ENCODE results near the gene GGA1.
"Not testable (repeated sequence)": the region's sequence is repeated elsewhere in the genome, so short reads cannot be mapped to it uniquely, and the experiment has no call there.

GGA1 gene

DNA sequence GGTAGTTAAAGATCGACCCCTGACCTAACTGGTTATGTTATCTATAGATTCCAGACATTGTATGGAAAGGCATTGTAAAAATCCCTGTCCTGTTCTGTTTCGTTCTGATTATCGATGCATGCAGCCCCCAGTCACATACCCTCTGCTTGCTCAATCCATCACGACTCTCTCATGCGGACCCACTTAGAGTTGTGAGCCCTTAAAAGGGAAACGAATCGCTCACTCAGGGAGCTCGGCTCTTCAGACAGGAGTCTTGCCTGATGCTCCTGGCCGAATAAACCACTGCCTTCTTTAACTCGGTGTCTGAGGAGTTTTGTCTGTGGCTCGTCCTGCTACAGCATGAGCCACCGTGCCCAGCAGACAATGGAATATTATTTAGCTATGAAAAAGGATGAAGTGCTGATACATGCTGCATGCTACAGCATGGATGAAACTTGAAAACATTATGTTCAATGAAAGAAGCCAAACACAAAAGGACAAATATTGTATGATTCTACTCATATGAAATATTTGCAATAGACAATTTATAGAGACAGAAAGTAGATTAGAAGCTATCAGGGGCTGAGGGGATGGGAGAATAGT lies 16.7 kb upstream of the GGA1 start:
- no peak overlapping the region for H3K4me3 ChIP-seq (ENCODE audit: low read depth, low read length)
- TF ChIP-seq CTCF (IDR thresholded peaks at IDR 0.05; ENCODE audit: borderline replicate concordance, insufficient read depth, low read depth, low read length) = no peak

DNA sequence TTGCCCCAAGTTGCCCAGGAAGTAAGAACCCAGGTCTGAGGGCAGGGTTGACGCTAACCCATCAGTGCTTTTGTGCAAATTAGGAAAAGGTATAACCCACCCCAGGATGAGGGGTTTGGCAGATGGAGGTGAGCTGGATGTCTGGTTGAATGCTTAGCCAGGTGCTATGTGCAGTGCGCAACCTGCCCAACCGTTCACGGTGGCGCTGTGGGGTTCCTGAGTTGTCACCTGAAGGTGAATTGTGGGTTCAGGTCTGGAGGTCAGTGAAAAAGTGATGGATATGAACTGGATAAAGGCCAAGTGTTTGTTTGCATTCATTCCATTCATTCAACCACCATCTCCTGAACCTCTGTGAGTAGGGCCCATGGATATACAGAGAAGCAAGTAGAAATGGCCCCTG lies 14.4 kb upstream of the GGA1 start:
- no peak overlapping the region for H3K4me3 ChIP-seq (ENCODE audit: low read depth, low read length)
- peak; percentile 11; the same call in 1 of the 2 replicates for TF ChIP-seq CTCF (IDR thresholded peaks at IDR 0.05; ENCODE audit: borderline replicate concordance, insufficient read depth, low read depth, low read length)

DNA sequence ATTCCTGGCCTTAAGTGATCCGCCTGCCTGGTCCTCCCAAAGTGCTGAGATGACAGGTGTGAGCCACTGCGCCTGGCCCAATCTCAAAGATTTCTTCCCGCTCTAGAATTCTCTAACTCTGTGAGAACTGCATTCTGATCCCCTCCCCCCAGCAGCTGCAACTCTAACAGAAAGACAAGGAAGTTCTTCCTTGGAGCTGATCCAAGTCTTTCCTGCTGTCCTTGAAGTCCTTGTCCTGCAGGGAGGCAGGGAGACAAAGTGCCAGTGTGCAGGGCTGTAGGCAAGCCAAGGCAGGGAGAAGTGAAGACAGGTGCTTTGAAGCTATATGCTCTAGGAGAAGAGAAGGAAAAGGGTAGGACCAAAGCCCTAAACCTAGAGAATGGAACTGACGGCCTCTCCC lies 9.5 kb upstream of the GGA1 start:
- no peak overlapping the region for H3K4me3 ChIP-seq (ENCODE audit: low read depth, low read length)
- TF ChIP-seq CTCF (IDR thresholded peaks at IDR 0.05; ENCODE audit: borderline replicate concordance, insufficient read depth, low read depth, low read length) = no peak

DNA sequence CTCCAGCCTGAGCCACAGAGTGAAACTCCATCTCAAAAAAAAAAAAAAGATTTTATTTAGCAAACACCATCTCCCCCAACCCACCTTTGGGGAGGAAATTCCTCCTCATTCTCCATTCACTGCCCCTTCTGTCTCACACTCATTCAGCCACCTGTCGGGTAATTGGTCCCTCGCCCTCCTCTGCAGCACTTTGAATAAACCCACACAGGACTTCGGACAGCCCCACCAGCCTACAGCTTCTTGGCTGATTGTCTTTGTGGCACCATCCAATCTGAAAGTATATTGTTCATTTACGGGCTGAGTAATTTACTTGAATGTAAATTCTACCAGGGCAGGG lies 7.5 kb upstream of the GGA1 start:
- no peak for TF ChIP-seq CTCF (IDR thresholded peaks at IDR 0.05; ENCODE audit: borderline replicate concordance, insufficient read depth, low read depth, low read length)

DNA sequence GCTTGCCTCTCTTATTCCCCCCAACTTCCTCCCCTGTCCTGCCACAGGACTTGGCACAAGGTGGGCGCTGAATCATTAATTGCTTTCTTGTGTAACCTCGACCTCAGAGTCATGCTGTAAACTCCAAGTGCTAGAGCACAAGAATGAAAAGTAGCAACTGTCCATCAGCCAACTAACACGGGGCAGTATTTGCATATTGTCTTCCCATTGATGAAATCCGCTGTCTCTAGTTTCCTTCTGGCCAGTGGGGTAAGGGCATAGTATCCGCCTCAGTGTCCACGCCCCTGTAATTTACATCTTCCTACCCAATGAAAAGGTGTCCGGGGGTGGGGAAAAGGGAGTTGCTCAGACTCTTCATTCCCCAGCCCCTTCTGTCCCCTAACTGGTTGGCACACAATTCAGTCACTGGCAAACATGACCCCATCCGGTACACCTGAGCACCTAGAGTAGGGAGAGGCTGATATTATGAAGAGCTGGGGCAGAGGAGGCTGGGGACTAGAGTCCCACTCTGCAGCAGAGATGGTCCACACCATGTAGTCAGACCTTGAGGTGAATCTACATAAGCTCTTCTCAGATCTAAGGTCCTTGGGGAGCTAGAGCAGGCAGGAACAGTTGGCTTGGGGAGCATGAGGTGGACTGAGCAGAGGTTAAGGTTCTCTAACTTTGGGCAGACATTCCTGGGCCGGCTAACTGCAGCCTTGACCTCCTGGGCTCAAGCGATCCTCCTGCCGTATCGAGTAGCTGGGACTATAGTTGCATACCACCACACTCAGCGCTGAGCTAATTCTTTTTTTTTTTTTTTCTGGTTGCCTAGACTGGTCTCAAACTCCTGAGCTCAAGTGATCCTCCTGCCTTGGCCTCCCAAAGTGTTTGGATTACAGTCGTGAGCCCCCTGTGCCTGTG lies 6.8 kb upstream of the GGA1 start:
- H3K4me3 ChIP-seq (ENCODE audit: low read depth, low read length) = no peak overlapping the region

More for the DNA sequence above, 7.5 kb upstream of the GGA1 start:
- H3K4me3 ChIP-seq (ENCODE audit: low read depth, low read length) = no peak overlapping the region

GRCh38 chr22:37602546-37603277 lies 5.9 kb upstream of the GGA1 start:
- H3K4me3 ChIP-seq (ENCODE audit: low read depth, low read length) = not testable (repeated sequence)

More for the DNA sequence above, 6.8 kb upstream of the GGA1 start:
- no peak for TF ChIP-seq CTCF (IDR thresholded peaks at IDR 0.05; ENCODE audit: borderline replicate concordance, insufficient read depth, low read depth, low read length)

DNA sequence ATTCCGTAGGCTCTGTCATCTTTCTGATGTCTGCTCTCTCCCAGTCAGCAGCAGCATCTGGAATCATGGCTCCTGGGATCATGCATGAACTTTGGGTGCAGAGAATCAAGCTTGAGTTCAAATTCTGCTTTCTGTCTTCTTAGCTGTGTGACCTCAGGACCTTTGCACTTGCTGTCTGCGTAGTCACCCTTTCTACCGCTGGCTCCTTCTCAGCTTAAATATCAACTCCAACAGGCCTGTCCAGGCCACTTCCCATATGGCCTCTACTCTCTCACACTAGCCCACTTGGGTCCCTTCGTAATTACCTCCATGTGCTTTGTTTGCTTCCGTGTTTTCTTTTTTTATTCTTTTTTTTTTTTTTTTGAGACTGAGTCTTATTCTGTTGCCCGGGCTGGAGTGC lies 4.6 kb upstream of the GGA1 start:
- H3K4me3 ChIP-seq (ENCODE audit: low read depth, low read length) = no peak overlapping the region
- TF ChIP-seq CTCF (IDR thresholded peaks at IDR 0.05; ENCODE audit: borderline replicate concordance, insufficient read depth, low read depth, low read length) = no peak

Measured in GM12875 (cell line).